Measurements from ENCODE around the gene ENTPD8. TPM values are rescaled to one million over a fixed set of nuclear protein-coding genes. Genes with fewer than 3 reads are reported as not detected.
A peak's percentile ranks its signal among the peaks of the same experiment; 100 is the strongest.

The ENTPD8 gene
- total and polyA plus RNA-seq, 8 donors = 0.98 to 4.7 (median 2.0) TPM

GRCh38 chr9:137448602-137448962 is 7.4 kb upstream of the ENTPD8 start:
- intact Hi-C loops (cut with DNase I) = no loop called here

DNA sequence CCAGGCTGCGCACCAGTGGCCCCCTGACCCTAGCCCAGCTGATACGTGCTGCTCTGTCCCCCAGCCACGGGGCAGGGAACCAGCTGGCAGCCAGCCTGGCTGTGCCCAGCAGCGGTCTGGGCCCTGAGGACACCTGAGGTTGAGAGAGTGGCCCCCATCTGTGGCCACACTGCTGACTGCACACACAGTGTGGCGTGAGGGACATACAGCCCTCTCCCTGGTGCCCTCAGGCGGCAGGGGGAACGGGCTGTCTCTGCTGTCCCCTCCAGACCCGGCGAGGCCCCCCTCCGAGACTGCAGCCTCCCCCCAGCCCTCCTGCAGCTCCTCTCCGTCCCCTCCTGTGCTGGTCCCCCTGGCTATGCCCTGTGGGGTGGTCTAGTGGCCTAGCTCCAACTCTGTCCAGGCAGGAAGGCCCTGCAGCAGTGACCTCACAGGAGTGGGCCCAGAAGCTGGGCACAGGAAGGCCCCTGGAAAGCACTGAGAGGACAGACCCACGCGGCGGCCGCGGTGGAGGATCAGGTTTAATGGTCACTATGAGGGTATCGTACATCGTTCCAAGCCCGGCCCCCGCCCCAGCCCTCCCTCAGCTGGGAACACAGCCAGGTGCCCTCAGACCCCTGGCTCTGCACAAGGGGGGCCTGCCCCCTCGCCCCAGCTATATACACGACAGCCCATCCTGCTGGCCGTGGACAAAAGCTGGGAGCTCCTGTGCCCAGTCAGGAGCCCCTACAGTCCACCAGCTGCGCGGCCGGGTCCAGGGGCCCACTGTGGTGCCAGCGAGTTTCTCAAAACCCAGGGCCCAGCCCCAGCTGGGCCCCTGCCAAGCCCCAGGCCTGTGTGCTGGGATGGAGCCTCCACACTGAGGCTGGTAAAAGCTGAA is 6.8 kb upstream of the ENTPD8 start:
- Histone ChIP-seq H3K36me3 (peaks cover 0 to 12% (median 0%) of the 10 kb centered on the region in 3 donors), H3K4me3 (no peak overlapping the region), H3K9me3 (no peaks in the 10 kb centered on the region), H3K27ac (no peak overlapping the region), H3K27me3 (no peaks in the 10 kb centered on the region), H3K4me1 (peaks cover 0 to 6% (median 4%) of the 10 kb centered on the region in 3 donors)
- intact Hi-C loops (cut with DNase I) = no loop called here
- ATAC-seq = no peak
- no peak for TF ChIP-seq CTCF (IDR thresholded peaks at IDR 0.05)
- peak in 4 of 6 donors; percentile 18 to 80 (median 58) for DNase-seq
- FAIRE-seq = no peak
- WGBS, 2 donors = 80 to 82% methylated on average over 26 to 27 of the region's 27 CpGs

More at GRCh38 chr9:137448602-137448962, 7.4 kb upstream of the ENTPD8 start:
- ATAC-seq (no peak), FAIRE-seq (no peak), DNase-seq (peak in 3 of 6 donors; percentile 5 to 68 (median 50))
- no peak overlapping the region for H3K27ac ChIP-seq
- no peaks in the 10 kb centered on the region for H3K27me3 ChIP-seq
- peaks cover 0 to 6% (median 4%) of the 10 kb centered on the region in 3 donors for H3K4me1 ChIP-seq
- peaks cover 0 to 13% (median 0%) of the 10 kb centered on the region in 3 donors for H3K36me3 ChIP-seq
- 91 to 92% methylated on average over 16 of the region's 16 CpGs for WGBS, 2 donors
- no peak for TF ChIP-seq CTCF (IDR thresholded peaks at IDR 0.05)
- no peak overlapping the region for H3K4me3 ChIP-seq
- no peaks in the 10 kb centered on the region for H3K9me3 ChIP-seq

- H3K36me3 ChIP-seq = peaks cover 0 to 5% (median 0%) of the 10 kb centered on the region in 3 donors
- no peak for TF ChIP-seq CTCF (IDR thresholded peaks at IDR 0.05)
- H3K27me3 ChIP-seq = no peaks in the 10 kb centered on the region
- H3K27ac ChIP-seq = no peak overlapping the region
- no peak overlapping the region for H3K4me3 ChIP-seq
- intact Hi-C loops (cut with DNase I) = no loop called here
- FAIRE-seq (no peak), ATAC-seq (peak in 1 of 4 donors; percentile 3), DNase-seq (peak in 3 of 6 donors; percentile 36 to 60 (median 51))
- no peaks in the 10 kb centered on the region for H3K9me3 ChIP-seq
- 76 to 84% methylated on average over 21 of the region's 21 CpGs for WGBS, 2 donors
- H3K4me1 ChIP-seq = peaks cover 0 to 6% (median 4%) of the 10 kb centered on the region in 3 donors
Observed at GRCh38 chr9:137446851-137447471, 5.8 kb upstream of the ENTPD8 start.

- intact Hi-C loops (cut with DNase I) = no loop called here
- peaks cover 0 to 6% (median 4%) of the 10 kb centered on the region in 3 donors for H3K4me1 ChIP-seq
- ATAC-seq = peak in 3 of 4 donors; percentile 2 to 17 (median 2)
Observed at GRCh38 chr9:137445930-137446431, 4.8 kb upstream of the ENTPD8 start.

More at GRCh38 chr9:137445930-137446431, 4.8 kb upstream of the ENTPD8 start:
- Histone ChIP-seq H3K4me3 (no peak overlapping the region), H3K9me3 (no peaks in the 10 kb centered on the region), H3K36me3 (peaks cover 0 to 5% (median 0%) of the 10 kb centered on the region in 3 donors), H3K27ac (no peak overlapping the region), H3K27me3 (no peaks in the 10 kb centered on the region)
- 19 to 25% methylated on average over 19 of the region's 19 CpGs for WGBS, 2 donors
- no peak for TF ChIP-seq CTCF (IDR thresholded peaks at IDR 0.05)
- DNase-seq = peak in 3 of 6 donors; percentile 49 to 75 (median 61)
- no peak for FAIRE-seq
